HG03175 (cell line): Measurements from ENCODE around the gene PRMT3.
"Not testable (repeated sequence)": the region's sequence is repeated elsewhere in the genome, so short reads cannot be mapped to it uniquely, and the experiment has no call there.

Source experiments
- ATAC-seq: cut with Tn5 transposase; IDR thresholded peaks from one replicate; pipeline ENCODE4 v1.9.1; 2021; ENCODE audit warnings: mild to moderate bottlenecking, moderate library complexity; ENCODE audit not compliant: unreplicated experiment

The PRMT3 gene

GRCh38 chr11:20373568-20374209 lies 13.8 kb upstream of the PRMT3 start:
- ATAC-seq = no peak

- no peak for ATAC-seq
These were observed 12.7 kb upstream of the PRMT3 start for GRCh38 chr11:20374741-20375300.

GRCh38 chr11:20376162-20376730 lies 11.3 kb upstream of the PRMT3 start:
- ATAC-seq = no peak

GRCh38 chr11:20385996-20386395 lies 1.5 kb upstream of the PRMT3 start:
- not testable (repeated sequence) for ATAC-seq

- ATAC-seq = no peak
These were observed 860 bp downstream of the PRMT3 start for GRCh38 chr11:20388096-20389055.

- peak; percentile 79 for ATAC-seq
These were observed 9.8 kb downstream of the PRMT3 start for GRCh38 chr11:20397281-20397680.

GRCh38 chr11:20399498-20399897 lies 12.0 kb downstream of the PRMT3 start:
- ATAC-seq = no peak

GRCh38 chr11:20403059-20403458 lies 15.5 kb downstream of the PRMT3 start:
- no peak for ATAC-seq

GRCh38 chr11:20406484-20406883 lies 19.0 kb downstream of the PRMT3 start:
- ATAC-seq = no peak

GRCh38 chr11:20407344-20407743 lies 19.8 kb downstream of the PRMT3 start:
- ATAC-seq = no peak

- ATAC-seq = no peak
These were observed 27.9 kb downstream of the PRMT3 start for GRCh38 chr11:20415432-20415831.

GRCh38 chr11:20417771-20418170 lies 30.3 kb downstream of the PRMT3 start:
- no peak for ATAC-seq

- no peak for ATAC-seq
These were observed 34.4 kb downstream of the PRMT3 start for GRCh38 chr11:20421946-20422345.

- ATAC-seq = no peak
These were observed 41.7 kb downstream of the PRMT3 start for GRCh38 chr11:20429216-20429615.

GRCh38 chr11:20438637-20439036 lies 51.1 kb downstream of the PRMT3 start:
- ATAC-seq = no peak

GRCh38 chr11:20443596-20443995 lies 56.1 kb downstream of the PRMT3 start:
- ATAC-seq = no peak

GRCh38 chr11:20444535-20444934 lies 57.0 kb downstream of the PRMT3 start:
- ATAC-seq = no peak

- no peak for ATAC-seq
These were observed 61.3 kb downstream of the PRMT3 start for GRCh38 chr11:20448834-20449233.

- ATAC-seq = no peak
These were observed 63.3 kb downstream of the PRMT3 start for GRCh38 chr11:20450829-20451228.

- ATAC-seq = no peak
These were observed 64.1 kb downstream of the PRMT3 start for GRCh38 chr11:20451568-20451967.

- ATAC-seq = no peak
These were observed 65.1 kb downstream of the PRMT3 start for GRCh38 chr11:20452585-20452984.
